Eye (tissue), 1 donor: ENCODE measurements around the gene TAS1R1.

Source experiments
- DNase-seq: peaks from one replicate; pipeline ENCODE4 v3.0.0-alpha.2; 2015

TAS1R1 gene

GRCh38 chr1:6574818-6575217, 19.7 kb downstream of the TAS1R1 start:
- no peak for DNase-seq

GRCh38 chr1:6577831-6578525, 22.9 kb downstream of the TAS1R1 start:
- no peak for DNase-seq

GRCh38 chr1:6578624-6579373, 23.7 kb downstream of the TAS1R1 start:
- no peak for DNase-seq

GRCh38 chr1:6579374-6580118, 24.4 kb downstream of the TAS1R1 start, which contains the start of gene ZBTB48:
ZBTB48 (plus strand) TSS chr1:6579994; CDS start chr1:6580610, 616 bp downstream.
- peak; percentile 99 for DNase-seq

GRCh38 chr1:6580119-6580592, 25.0 kb downstream of the TAS1R1 start:
- DNase-seq: no peak

- DNase-seq: no peak
Observed at GRCh38 chr1:6580593-6581409, 25.7 kb downstream of the TAS1R1 start.

GRCh38 chr1:6581561-6582305, 26.6 kb downstream of the TAS1R1 start:
- DNase-seq: no peak

GRCh38 chr1:6582370-6582769, 27.3 kb downstream of the TAS1R1 start:
- no peak for DNase-seq

GRCh38 chr1:6584126-6585080, 29.3 kb downstream of the TAS1R1 start:
- DNase-seq: no peak

- DNase-seq: no peak
Observed at GRCh38 chr1:6585081-6585722, 30.1 kb downstream of the TAS1R1 start.

- DNase-seq: no peak
Observed at GRCh38 chr1:6585841-6586240, 30.7 kb downstream of the TAS1R1 start.

GRCh38 chr1:6586404-6586816, 31.3 kb downstream of the TAS1R1 start:
- no peak for DNase-seq

- no peak for DNase-seq
Observed at GRCh38 chr1:6587261-6588005, 32.3 kb downstream of the TAS1R1 start.

- DNase-seq: no peak
Observed at GRCh38 chr1:6588128-6588892, 33.2 kb downstream of the TAS1R1 start.

- no peak for DNase-seq
Observed at GRCh38 chr1:6588893-6589520, 33.9 kb downstream of the TAS1R1 start.

- DNase-seq: no peak
Observed at GRCh38 chr1:6590046-6590445, 34.9 kb downstream of the TAS1R1 start.

- DNase-seq: no peak
Observed at GRCh38 chr1:6591222-6591621, 36.1 kb downstream of the TAS1R1 start.

GRCh38 chr1:6591644-6592043, 36.5 kb downstream of the TAS1R1 start:
- DNase-seq: no peak
